Measurements from ENCODE around the gene CRISPLD2.

Gene CRISPLD2, protein sequence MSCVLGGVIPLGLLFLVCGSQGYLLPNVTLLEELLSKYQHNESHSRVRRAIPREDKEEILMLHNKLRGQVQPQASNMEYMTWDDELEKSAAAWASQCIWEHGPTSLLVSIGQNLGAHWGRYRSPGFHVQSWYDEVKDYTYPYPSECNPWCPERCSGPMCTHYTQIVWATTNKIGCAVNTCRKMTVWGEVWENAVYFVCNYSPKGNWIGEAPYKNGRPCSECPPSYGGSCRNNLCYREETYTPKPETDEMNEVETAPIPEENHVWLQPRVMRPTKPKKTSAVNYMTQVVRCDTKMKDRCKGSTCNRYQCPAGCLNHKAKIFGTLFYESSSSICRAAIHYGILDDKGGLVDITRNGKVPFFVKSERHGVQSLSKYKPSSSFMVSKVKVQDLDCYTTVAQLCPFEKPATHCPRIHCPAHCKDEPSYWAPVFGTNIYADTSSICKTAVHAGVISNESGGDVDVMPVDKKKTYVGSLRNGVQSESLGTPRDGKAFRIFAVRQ

DNA sequence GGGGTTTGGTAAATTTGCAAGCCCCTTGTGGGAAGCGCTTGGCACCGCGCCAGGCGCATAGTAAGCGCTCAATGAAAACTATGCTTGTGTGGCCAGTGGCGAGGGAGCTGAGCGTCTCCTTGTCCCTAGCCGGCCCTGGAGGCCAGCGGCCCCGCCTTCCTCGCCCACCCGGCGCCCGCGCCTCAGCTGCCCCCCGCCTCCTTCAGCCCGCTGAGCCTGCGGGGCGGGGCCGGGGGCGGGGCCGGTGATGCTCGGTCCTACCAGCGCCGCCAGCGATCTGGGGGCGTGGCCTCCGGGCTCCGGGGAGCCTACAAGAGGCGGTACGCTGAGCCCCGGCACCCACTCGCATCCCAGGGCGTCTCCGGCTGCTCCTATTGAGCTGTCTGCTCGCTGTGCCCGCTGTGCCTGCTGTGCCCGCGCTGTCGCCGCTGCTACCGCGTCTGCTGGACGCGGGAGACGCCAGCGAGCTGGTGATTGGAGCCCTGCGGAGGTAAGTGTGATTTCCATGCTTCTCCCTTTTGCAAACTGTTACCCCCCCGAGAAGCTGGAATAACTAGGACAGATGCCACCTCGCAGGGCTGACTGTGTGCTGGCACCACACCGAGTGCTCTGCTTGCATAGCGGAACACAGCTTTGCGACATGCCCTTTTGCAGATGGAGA is at the start of gene CRISPLD2:
TSS of gene CRISPLD2 (plus strand) at position 342 of the 661 bp plus-strand sequence. CDS start 18,511 bp downstream, outside the sequence.
- DNase-seq (ENCODE audit: low spot score), result peak; percentile 94

DNA sequence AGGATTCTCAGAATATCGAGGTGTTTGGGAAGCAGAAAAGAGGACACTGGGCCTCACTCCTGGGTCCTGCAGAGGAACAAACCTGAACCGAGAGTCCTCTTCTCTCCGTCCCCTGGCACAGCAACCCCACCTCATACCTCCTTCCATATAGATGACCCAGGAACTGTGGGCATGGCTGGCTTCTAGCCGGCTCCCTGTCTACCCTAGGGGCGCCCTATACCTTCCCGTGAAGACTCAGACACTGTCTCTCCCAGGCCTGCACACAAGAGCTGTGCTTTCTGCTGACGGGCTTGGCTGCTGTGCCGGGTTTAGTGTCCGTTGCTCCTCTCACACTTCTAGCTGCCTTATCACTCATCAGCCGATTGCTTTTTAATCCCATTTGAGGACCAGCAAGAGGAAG is 46.5 kb upstream of the CRISPLD2 start:
- no peak for DNase-seq (ENCODE audit: low spot score)

DNA sequence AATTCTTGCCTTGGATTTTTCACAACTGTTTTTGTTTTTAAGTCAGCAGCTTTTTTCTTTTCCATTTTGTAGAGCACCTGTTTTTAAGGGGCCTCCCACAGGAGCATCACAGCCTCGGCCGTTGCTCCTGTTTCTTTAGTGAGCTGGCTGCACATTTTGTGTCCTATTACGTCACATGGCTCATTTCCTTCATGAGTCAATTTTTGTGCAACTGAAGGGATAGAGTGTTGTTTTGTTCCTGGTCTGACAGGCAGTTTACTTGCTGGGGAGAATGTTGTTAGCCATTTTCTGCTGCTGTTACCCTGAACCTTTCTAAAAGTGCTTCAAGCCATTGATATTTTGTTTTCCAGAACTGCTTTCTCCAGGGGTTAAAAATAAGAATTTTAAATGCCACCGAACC is 45.0 kb upstream of the CRISPLD2 start:
- no peak for DNase-seq (ENCODE audit: low spot score)

DNA sequence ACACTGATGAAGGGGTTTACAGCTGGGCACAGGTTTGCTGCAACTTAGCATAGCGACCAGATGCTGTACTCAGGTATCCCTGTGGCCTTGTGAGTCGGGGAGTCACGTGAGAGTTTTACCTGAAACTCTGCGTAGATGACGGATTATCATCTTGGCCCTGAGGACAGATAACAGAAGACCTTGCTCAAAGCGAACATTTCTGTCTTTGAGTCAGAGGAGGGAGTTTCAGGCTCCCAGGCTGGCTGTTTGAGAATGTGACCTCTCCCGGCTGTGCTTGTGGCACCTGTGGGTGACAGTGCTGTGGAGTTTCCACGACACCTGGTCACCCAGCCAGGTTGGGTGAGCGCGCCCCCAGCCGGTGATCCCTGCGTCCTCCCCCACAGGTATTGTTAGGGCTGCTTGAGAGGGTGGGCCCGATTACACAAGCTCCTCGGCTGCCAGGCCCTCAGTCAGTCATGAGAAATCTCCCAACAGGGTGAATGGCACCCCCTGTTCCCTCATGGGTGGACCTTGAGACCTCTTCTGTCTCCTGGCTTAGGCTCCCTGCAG is 44.4 kb upstream of the CRISPLD2 start:
- no peak for DNase-seq (ENCODE audit: low spot score)

DNA sequence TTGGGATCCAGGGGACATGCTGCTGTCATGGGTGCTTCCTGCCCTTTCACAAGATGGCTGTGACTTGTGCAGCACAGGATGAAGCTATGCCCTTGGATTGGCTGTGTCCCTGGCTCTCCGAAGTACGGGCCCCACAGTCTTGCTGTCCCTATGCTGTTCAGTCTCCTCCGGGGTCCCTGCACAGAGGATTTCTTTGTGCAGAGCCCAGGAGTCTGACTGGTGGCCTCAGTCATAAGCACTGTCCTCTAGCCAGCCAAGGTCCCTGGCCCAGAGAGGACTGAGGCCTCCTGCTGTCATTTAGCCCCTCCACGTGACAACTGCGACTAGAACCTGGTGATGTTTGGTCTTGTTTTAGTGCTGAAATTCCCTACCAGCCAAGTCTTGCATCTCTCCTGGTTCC is 42.4 kb upstream of the CRISPLD2 start:
- no peak for DNase-seq (ENCODE audit: low spot score)

DNA sequence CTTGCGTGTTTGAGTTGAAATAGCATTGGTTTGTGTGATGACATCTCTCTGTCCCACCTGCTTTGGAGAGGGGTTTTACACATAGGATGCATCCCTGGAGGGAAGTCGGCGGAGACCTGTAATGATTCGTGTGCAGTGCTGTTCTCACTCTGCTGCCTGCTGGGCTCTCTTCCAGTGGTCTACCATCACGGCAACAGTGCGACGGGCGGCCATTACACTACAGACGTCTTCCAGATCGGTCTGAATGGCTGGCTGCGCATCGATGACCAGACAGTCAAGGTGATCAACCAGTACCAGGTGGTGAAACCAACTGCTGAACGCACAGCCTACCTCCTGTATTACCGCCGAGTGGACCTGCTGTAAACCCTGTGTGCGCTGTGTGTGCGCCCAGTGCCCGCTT is 41.1 kb upstream of the CRISPLD2 start:
- DNase-seq (ENCODE audit: low spot score), result no peak

DNA sequence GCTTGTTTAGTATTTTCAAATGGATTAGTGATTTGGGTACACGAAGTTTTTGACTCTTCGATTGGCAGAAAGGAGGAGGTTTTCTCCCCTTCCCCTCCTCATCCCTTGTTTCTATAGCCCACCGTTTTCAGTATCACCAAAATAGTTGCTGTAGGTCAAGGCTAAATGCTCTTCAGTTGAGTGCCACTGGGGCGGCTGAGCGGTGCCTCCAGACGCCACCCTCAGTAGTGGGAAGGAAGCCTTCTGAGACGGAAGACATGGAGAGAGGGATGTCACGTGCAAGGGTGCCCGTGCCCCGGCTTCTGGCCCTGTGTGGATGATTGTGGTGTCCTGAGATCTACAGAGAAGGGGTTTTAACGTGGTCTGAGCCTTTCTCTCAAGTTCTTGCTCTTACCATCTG is 39.7 kb upstream of the CRISPLD2 start:
- DNase-seq (ENCODE audit: low spot score), result no peak

DNA sequence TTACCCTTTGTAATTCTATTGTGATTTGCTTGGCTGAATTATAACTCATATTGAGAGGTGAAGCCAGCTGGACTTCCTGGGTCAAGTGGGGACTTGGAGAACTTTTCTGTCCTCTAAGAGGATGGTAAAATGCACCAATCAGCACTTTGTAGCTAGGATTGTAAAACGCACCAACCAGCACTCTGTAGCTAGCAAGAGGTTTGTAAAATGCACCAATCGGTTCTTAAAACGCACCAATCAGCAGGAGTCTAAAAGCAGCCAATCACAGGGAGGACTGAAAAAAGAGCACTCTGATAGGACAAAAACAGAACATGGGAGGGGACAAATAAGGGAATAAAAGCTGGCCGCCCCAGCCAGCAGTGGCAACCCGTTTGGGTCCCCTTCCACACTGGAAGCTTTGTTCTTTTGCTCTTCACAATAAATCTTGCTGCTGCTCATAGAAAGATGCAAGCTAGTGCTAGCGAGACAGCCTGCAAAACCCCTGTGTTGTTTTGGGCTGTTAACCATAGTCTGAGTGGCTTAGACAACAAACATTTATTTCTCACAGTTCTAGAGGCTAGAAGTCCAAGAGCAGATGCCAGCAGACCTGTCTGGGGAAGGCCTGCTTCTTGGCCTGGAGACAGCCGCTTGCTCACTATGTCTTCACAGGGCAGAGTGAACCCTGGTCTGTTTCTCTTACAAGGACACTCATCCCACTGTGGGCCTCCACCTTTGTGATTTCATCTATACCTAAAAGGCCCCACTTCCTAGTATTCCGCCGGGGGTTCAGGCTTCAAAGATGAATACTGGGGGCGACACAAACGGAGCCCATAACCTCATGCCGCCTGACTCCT is 39.0 kb upstream of the CRISPLD2 start:
- DNase-seq (ENCODE audit: low spot score), result no peak

DNA sequence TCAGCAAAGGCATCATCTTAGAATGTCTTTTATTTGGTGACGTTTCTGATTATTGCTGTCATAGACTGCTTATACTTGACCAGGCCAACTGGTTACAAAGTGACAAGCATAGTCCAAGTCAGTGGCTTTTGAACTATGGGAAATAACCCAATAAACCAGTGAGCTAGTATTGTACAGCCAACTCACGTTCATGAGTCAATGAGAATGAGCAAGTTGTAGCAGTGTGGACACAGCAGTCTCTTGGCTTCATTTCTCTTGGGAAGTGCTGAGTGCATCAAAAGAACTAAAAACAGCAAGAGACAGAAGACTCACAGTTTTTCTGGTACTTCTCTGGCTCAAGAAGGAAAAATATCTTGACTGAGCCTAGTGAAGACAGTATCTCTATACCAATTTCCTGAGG is 36.9 kb upstream of the CRISPLD2 start:
- no peak for DNase-seq (ENCODE audit: low spot score)

DNA sequence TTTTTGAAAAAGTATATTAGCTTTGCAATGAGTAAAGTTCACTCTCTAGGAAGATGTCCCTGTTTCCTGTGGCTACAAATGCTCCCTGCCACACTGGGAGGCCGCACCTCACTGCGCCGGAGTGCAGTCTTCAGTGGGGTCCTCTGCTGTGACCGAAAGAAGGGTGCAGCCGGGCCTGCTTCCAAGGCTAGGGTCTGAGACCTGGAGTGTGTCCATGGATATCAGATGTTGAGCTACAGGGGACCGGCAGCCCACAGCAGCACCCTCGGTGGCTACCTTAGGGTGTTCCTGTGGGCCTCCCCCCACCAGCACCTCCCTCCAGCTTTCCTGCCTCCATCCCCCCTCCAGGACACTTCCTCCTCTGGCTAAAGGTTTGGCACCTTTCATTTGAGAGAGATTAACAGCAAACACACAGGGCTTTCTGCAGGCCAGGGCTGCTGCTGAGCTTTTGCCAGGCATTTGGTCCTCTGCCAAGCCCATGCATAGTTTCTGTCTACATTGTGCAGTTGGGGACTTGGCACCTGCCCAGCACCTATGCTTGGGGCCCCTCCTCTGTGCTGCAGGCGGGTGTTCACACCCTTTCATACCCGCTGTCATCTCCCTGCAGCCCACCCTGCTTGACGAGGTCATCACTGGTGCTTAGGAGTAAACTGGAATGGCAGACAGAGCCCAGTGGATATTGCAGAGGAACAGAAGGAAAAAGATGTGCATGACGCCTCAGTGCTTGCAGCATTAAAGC is 33.8 kb upstream of the CRISPLD2 start:
- DNase-seq (ENCODE audit: low spot score), result no peak

DNA sequence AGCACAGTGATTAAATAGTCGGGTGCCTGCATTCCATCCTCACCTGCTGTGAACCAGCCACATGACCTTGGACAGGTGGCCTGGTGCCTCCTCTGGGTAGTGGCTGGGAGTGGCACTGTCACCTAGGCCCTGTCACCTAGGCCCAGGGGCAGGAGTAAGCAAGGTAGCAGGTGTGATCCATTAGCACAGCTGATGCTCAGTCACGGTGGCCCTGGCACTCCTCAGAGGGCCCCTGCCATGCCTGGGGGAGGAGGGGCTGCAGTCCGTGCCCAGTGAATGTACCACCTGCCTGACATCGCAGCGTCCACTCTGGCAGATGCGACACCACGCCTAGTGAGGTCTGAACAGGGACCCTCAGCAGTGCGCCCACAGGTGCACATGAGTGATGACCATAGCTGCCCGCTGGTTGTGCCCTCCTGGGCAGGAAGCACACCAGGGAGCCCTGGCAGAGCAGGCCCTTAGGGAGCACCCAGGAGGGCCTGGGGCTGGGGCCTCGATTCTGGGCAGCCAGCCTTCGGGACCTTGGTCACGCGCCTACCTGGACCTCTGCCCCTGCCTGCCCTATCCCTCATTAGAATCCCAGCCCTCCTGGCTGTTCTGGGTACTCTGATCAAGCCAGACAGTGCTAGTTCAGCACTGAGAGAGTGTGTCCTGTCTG is 33.1 kb upstream of the CRISPLD2 start:
- no peak for DNase-seq (ENCODE audit: low spot score)

DNA sequence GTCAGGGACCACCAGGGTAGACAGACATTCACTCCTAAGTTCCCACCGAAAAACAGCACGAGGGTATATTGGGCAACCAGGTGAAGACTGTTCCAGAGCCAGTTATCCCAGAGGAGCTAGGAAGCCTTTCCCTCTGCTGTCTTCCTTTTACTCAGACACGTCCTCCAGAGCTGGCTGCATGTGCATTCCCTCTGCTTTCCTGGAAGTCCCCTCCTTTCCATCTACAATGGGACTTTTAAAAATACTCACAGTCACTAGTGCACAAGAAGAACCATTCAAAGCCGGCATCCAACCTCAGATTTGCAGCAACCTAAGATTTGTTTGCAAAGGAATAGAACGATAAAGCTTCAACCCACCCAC is 32.5 kb upstream of the CRISPLD2 start:
- DNase-seq (ENCODE audit: low spot score), result no peak

DNA sequence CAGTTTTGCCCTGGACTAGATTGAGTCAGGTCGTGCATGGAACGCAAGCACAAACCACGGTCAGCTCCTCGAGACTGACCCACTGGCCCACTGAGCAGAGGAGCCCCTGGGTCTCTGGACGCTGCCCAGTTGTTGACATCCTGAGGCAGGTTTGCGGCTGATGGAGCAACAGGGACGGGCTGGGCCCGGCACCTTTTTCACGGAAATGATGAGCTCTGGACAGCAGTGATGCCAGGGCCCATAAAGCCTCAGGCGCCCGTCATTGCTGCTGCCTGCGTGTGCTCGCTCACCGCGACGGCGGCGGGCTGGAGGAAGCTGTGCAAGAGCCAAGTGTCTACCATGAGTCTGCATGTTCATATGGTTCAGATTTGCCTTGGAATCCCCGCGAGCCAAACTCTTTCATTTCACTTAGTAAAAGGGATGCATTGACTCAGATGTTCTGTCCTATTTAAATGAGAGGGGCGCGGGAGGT is 30.8 kb upstream of the CRISPLD2 start:
- no peak for DNase-seq (ENCODE audit: low spot score)

DNA sequence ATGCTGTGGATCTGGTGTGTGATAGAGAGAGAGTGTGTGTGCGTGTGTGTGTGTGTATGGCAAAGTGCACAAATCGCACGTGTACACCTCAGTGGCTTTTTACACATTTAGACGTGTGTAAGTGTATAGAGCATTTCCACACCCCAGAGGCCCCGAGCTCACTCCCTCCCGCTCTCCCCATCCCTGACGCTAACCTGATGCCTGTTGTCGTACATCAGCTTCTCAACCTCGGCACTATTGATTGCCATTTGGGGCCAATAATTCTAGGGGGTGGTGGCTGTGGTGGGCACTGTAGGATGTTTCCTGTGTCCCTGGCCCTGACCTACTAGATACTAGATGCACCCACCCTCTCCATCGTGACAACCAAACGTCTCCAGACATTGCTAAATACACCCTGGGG is 30.4 kb upstream of the CRISPLD2 start:
- no peak for DNase-seq (ENCODE audit: low spot score)

DNA sequence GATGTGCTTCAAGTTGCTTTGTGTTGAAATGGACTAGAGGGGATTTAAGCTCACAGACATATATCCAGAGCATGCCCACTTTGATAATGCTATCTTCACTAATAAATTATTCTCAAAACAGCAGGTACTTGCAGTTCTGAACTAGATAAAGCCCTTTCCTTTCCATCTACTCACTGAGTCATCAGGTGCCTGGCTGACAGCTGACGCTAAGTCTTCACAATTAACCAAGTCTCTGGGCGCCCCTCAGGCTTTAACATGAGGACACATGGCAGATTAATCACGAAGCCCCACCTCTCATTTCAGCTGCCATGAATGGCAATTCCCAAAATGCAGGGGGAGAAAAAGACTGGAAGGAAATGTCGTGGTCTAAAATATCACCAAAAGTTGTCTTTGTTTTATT is 29.5 kb upstream of the CRISPLD2 start:
- DNase-seq (ENCODE audit: low spot score), result no peak

DNA sequence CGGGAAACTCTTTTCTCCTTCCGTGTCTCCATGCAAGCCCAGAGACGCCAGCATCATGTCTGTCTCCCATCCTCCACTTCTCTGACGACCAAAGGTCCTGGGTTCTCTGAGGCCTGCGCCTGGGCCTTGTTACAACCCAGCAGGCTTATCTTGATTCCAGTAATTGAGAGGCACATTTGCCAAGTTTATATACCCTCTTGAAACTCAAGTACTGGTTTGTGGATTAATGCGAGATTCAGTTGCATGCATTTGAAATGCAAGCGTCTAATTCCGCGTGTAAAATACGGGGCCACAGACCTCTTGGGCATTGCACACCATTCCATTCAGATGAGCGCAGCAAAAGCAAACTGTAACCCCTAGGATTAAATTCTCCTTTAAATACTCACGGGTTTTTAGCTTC is 28.7 kb upstream of the CRISPLD2 start:
- DNase-seq (ENCODE audit: low spot score), result no peak

DNA sequence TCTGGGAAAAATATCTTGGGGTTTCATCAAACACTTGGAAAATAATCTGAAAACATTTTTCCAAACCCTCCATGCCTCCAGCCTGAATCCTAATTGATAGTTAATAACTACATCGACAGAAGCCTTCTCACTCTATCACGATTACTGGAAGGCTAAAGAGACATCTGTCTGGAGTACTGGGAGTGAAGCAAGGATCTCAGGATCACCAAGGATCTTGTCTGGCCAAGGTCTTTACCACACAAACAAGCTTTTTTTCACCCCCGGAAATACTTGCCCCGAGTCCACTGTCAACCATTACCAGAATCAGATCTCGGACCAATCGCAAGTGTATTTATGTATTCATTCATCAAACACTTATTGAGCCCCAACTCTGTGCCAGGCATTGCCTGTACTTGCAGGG is 28.3 kb upstream of the CRISPLD2 start:
- no peak for DNase-seq (ENCODE audit: low spot score)

DNA sequence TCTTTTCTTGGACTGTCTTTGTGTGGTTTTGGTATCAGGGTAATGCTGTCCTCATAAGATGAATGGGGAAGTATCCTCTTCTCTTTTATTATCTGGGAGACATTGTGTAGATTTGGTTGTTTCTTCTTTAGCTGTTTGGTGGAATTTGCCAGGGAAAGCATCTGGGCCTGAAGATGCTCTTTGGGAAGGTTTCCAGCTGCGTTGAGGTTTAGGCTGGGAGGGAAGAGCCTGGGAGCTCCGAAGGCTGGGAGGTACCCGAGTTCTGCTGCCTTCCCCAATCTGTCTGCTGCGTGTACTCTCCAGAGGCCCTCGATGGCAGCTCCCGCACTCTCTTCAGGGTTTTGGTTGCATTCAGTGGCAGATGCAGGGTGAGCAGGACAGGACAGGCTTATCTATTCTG is 25.6 kb upstream of the CRISPLD2 start:
- no peak for DNase-seq (ENCODE audit: low spot score)

DNA sequence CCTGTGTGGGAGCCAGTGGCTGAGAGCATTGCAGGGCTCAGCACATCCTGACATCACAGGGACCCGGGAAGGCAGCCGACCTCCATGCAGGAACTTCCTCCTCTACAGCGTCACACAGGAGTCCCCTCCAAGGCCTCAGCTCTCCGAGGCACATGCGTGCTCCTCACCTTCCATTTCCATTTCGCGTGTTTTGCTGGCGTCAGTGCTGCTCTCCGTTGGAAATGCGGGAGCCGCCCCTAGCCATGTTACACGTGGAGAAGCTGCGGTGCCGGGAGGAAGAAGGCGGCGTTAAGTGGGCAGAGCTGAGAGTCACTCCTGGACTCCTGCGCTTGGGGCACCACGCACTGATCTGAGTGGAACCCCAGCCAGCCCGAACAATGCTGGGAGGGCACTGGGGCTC is 25.2 kb upstream of the CRISPLD2 start:
- no peak for DNase-seq (ENCODE audit: low spot score)

DNA sequence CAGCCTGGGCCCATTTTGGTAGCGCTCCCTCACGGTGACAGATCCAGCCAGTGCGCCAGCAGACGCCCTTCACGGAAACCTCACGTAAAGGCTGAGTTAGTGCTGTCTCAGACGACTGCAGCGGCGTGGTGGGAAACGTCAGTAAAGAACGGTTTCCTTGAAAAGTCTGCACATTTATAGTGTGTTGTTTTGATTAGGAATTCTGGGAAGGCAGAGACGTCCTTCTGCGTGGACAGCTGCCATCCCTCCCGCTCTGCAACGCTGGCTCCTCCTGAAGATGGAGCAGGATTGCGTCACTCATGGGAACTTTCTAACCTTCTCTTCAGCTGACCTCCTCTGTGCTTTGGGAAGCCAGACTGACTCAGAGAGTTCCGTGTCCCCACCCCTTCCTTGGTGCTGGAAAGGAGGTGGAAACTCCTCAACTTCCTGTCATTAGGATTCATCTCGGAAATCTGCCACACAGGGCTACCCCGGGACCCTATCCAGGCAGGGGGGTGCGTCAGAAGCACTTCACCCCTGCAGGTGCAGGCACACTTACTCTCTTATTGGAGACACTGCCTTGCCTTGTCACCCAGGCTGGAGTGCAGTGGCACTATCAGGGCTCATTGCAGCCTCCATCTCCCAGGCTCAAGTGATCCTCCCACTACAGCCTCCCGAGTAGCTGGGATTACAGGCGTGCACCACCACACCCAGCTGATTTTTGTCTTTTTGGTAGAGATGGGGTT is 24.3 kb upstream of the CRISPLD2 start:
- no peak for DNase-seq (ENCODE audit: low spot score)

All from germinal center (tissue), 1 donor.